Lower lobe of right lung (tissue), 2 donors: ENCODE data around the gene TRAFD1. TPM values are rescaled to one million over a fixed set of nuclear protein-coding genes. Genes with fewer than 3 reads are reported as not detected.
A peak's percentile ranks its signal among the peaks of the same experiment; 100 is the strongest.

Experiments used
- ATAC-seq, 2 donors: fragments of 200-7000 bp; cut with Tn5 transposase; one replicate each; pipeline ENCODE4 v1.9.1; 2020 to 2022; ENCODE audit warnings: mild to moderate bottlenecking in 2 of 2, moderate library complexity in 2 of 2
- DNase-seq: peaks from one replicate; pipeline ENCODE4 v3.0.0-alpha.2; 2020
- H3K27ac ChIP-seq: fragments of 200-600 bp; one replicate; pipeline ENCODE4 v1.8.0; 2022
- H3K27me3 ChIP-seq: fragments of 200-600 bp; one replicate; pipeline ENCODE4 v1.8.0; 2022; ENCODE audit warnings: low read depth
- H3K36me3 ChIP-seq: fragments of 200-600 bp; one replicate; pipeline ENCODE4 v1.8.0; 2022; ENCODE audit warnings: mild to moderate bottlenecking
- H3K4me1 ChIP-seq: fragments of 200-600 bp; one replicate; pipeline ENCODE4 v1.8.0; 2022
- H3K4me3 ChIP-seq: fragments of 200-600 bp; one replicate; pipeline ENCODE4 v1.8.0; 2022; ENCODE audit warnings: mild to moderate bottlenecking
- H3K9me3 ChIP-seq: fragments of 200-600 bp; one replicate; pipeline ENCODE4 v1.8.0; 2022
- intact Hi-C: fragments of 100-400 bp; cut with DNase I; formaldehyde crosslinking; loops from one replicate; pipeline ENCODE4 v1.11.0; 2022
- total RNA-seq: library from RNA; stranded (reverse); fragmentation: NEBNext Ultra II Directional; extraction: Animal tissue kit (Norgen Biotek cat#: 25700); gene quantifications from one replicate; pipeline ENCODE4 v1.2.1, GENCODE V29; 2021
- TF ChIP-seq, protein P1 (sequence below): fragments of 200-600 bp; IDR thresholded peaks from one replicate; pipeline ENCODE4 v1.8.0; 2022; ENCODE audit warnings: antibody characterized with exemption, mild to moderate bottlenecking
- donor health status: DM: no; HTN: yes; CAD: no; lungs with severe emphysema.

Gene TRAFD1
- total RNA-seq, 1 donor from 2014 or later = 42.5 TPM

GRCh38 chr12:112121780-112122565 lies 3.4 kb upstream of the TRAFD1 start:
- TF ChIP-seq, protein P1, sequence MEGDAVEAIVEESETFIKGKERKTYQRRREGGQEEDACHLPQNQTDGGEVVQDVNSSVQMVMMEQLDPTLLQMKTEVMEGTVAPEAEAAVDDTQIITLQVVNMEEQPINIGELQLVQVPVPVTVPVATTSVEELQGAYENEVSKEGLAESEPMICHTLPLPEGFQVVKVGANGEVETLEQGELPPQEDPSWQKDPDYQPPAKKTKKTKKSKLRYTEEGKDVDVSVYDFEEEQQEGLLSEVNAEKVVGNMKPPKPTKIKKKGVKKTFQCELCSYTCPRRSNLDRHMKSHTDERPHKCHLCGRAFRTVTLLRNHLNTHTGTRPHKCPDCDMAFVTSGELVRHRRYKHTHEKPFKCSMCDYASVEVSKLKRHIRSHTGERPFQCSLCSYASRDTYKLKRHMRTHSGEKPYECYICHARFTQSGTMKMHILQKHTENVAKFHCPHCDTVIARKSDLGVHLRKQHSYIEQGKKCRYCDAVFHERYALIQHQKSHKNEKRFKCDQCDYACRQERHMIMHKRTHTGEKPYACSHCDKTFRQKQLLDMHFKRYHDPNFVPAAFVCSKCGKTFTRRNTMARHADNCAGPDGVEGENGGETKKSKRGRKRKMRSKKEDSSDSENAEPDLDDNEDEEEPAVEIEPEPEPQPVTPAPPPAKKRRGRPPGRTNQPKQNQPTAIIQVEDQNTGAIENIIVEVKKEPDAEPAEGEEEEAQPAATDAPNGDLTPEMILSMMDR = no peak
- H3K4me1 ChIP-seq = peaks cover 27% of the 10 kb centered on the region
- H3K36me3 ChIP-seq = no peaks in the 10 kb centered on the region
- peak; percentile 11 to 42 for ATAC-seq
- H3K4me3 ChIP-seq = no peak overlapping the region
- no peaks in the 10 kb centered on the region for H3K9me3 ChIP-seq
- no peaks in the 10 kb centered on the region for H3K27me3 ChIP-seq
- intact Hi-C loops = no loop called here
- peak; percentile 72 for DNase-seq
- peak overlapping the region; percentile 56 for H3K27ac ChIP-seq

DNA sequence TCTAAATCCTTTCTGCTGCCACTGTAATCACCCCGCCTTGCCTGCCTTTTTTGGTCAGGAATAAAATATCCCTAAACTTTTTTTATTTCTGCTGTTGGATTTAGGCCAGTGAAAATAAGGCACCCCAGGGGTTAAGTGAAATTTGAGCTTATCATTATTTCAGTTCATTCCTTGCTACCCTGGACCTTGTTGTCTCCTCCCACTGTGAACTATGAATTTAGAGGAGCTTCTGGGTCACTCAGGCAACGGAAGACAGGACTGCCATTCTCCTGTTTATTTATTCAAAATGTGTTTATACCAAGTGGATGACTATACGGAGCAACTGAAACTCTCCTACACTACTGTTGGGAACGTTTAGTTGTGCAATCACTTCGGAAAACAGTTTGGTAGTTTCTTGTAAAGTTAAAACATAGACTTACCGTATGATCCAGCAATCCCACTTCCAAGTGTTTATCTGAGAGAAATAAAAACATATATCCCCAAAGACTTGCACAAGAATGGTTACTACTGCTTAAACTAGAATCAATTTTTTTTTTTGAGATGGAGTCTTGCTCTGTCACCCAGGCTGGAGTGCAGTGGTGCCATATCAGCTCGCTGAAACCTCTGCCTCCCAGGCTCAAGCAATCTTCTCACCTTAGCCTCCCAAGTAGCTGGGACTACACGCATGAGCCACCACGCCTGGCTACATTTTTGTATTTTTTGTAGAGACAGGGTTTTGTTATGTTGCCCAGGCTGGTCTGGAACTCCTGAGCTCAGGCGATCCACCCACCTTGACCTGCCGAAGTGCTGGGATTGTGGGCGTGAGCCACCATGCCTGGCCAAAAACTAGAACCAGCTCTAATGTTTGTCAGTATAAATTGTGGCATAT lies 2.3 kb upstream of the TRAFD1 start:
- no peak for ATAC-seq

GRCh38 chr12:112124918-112125249 lies 476 bp upstream of the TRAFD1 start:
- H3K9me3 ChIP-seq = no peaks in the 10 kb centered on the region
- DNase-seq = no peak
- peaks cover 53% of the 10 kb centered on the region for H3K4me1 ChIP-seq
- H3K4me3 ChIP-seq = peak overlapping the region; percentile 87
- intact Hi-C loops = no loop called here
- H3K27ac ChIP-seq = peak overlapping the region; percentile 96
- H3K27me3 ChIP-seq = no peaks in the 10 kb centered on the region
- no peaks in the 10 kb centered on the region for H3K36me3 ChIP-seq
- ATAC-seq = no peak
- TF ChIP-seq, protein P1 = no peak

More for the DNA sequence above, 2.3 kb upstream of the TRAFD1 start:
- H3K9me3 ChIP-seq = no peaks in the 10 kb centered on the region
- no peaks in the 10 kb centered on the region for H3K36me3 ChIP-seq
- H3K4me1 ChIP-seq = peaks cover 35% of the 10 kb centered on the region
- no peaks in the 10 kb centered on the region for H3K27me3 ChIP-seq
- peak overlapping the region; percentile 56 for H3K27ac ChIP-seq
- H3K4me3 ChIP-seq = no peak overlapping the region
- DNase-seq = no peak
- intact Hi-C loops = no loop called here
- TF ChIP-seq, protein P1 = no peak

DNA sequence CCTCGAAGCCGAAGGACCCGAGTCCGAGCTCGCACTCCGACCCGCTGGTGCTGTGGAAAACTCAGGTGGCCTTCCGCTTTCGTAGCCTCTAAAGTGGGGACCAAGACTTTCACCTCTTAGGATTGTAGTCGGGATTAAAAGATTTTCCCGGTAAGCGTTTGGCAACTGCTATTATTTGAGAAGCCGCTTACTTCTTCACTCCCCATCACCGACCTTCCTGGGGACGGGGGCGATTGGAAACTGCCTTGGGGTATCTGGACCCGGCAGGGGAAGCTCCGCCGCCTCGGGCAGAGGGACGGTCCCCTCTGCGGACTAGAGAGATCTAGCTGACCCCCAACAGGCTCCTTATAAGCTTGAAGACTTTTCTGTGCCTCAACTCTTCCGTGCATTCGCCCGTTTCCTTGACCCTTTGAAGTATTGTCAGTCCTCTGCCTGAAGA lies 659 bp downstream of the TRAFD1 start:
- intact Hi-C loops = no loop called here
- Histone ChIP-seq H3K36me3 (no peaks in the 10 kb centered on the region), H3K9me3 (no peaks in the 10 kb centered on the region), H3K4me3 (peak overlapping the region; percentile 87), H3K4me1 (peaks cover 63% of the 10 kb centered on the region), H3K27ac (peak overlapping the region; percentile 96), H3K27me3 (no peaks in the 10 kb centered on the region)
- no peak for ATAC-seq
- no peak for DNase-seq
- TF ChIP-seq, protein P1 = no peak

DNA sequence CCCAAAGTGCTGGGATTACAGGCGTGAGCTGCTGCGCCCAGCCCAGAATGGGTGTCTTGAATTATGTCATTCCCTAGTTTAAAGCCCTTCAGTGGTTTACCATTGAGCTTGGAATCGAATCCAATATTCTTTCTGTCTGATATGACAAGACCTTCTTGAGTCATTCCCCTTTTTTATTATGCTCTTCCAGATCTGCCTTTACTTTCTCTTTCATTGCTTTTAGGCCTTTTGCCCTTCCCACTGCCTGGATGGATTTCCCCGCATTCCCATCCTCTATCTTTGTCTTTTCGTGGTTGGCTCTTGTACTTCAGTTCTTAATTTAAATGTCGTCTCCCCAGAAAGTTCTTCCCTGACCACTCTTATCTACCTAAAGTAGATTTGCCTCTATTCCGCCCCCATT lies 1.6 kb downstream of the TRAFD1 start:
- H3K36me3 ChIP-seq = peaks cover 5% of the 10 kb centered on the region
- intact Hi-C loops = no loop called here
- TF ChIP-seq, protein P1 = no peak
- no peaks in the 10 kb centered on the region for H3K9me3 ChIP-seq
- DNase-seq (no peak), ATAC-seq (no peak)
- H3K27ac ChIP-seq = no peak overlapping the region
- peaks cover 68% of the 10 kb centered on the region for H3K4me1 ChIP-seq
- peak overlapping the region; percentile 87 for H3K4me3 ChIP-seq
- no peaks in the 10 kb centered on the region for H3K27me3 ChIP-seq
